Inferior parietal cortex (tissue), 1 donor: Measurements from ENCODE around the gene TTLL12.

ENCODE experiments used
- DNase-seq: peaks from one replicate; pipeline ENCODE4 v3.0.0-alpha.2; 2016; ENCODE audit errors: extremely low spot score

TTLL12 gene

DNA sequence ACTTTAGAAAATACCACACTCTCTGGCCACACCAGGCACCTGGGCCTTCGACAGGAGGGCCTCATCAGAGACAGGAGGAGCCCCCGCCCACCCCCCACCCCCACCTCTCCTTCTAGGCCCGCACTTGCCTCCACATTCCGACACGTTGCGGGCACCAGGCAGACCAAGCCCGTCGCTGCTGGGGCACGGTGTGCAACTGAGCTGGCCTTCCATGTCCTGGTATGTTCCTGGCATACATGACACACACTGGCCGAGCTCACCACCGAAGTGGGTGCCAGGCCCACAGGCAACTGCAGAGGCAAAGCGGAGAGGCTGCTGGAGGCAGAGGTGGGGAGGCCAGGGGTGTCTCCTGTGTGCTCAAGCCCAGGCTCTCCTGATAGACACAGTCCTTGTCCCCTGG lies 27.0 kb upstream of the TTLL12 start:
- DNase-seq: no peak

DNA sequence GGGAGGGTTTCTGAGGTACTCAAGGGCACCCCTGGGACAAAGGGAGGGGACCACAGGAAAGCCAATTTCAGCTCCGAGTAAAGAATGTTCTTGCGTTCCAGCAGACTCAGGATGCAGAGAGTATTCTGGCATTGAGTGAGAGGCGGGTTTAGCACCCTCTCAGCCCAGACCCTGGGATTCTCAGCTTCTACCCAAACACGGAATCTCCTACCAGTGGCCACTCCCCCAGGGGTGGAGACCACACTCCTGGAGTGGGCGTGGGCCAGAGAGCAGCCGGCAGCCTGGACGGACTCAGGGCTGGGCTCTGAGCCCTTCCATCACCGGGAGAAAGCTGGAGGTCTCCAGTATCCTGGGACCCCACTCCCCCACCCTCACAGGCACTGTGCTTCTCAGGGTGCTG lies 26.1 kb upstream of the TTLL12 start:
- DNase-seq: no peak

- no peak for DNase-seq
Measured at GRCh38 chr22:43212434-43212952, 25.6 kb upstream of the TTLL12 start.

- DNase-seq: no peak
Measured at GRCh38 chr22:43211941-43212433, 25.1 kb upstream of the TTLL12 start.

- no peak for DNase-seq
Measured at GRCh38 chr22:43210631-43211515, 23.9 kb upstream of the TTLL12 start.

GRCh38 chr22:43209971-43210370 lies 23.0 kb upstream of the TTLL12 start:
- no peak for DNase-seq

DNA sequence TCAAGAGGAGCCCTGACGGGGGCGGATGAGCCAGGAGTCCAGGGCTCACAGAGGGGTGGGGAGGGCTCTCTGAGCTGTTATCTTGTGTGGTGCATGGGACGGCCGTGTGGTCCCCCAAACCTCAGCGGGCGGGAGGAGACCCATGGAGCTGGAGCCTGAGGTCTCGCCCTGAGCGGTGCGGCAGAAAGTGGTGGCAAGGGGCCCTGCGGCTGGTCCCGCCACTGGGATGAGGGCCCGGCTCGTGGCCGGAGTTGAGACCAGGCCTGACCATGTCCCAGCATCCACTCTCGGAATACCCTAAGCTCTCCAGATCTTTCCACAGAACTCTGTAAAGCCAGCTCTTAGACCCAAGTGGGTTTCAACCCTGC lies 22.6 kb upstream of the TTLL12 start:
- no peak for DNase-seq

DNA sequence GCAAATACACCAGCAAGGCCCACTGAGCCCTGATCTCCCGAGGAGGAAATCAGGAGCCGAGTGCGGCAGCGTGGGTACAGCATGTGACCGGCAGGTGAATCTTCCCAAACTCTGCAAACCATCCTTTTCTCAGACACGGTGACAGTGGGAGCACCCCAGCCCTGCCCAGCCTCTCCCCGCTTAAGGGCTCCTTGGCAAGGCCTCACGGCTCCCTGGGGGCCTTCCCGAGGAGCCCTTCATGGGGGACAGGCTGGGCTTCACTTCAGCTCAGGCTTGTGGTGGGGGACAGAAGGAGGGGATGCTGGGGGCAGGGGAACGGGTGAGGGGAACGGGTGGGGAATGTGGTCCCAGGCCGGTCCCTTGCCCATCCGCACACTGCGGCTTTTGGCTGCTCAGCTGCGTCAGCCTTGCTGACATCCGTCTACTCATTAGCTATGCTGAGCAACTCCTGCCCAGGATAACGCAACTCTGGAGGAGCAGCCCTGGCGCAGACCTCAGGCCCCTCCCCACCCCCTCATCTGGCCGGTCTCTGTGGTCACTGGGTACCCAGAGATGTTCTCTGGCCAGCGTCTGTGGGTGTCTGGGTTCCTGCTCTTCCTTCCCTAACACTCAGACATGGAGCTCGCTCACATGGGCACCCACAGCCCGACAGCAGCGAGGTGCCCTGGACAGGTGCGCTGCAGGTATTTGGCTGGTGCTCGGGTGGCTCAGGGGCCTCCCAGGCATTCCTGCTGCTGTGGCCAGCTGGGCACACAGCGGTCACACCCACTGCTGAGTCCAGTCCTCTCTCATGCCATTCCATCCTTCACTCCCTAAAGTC lies 22.0 kb upstream of the TTLL12 start:
- DNase-seq: no peak

GRCh38 chr22:43207849-43208702 lies 21.1 kb upstream of the TTLL12 start:
- no peak for DNase-seq

GRCh38 chr22:43207386-43207785 lies 20.5 kb upstream of the TTLL12 start:
- DNase-seq: no peak

GRCh38 chr22:43206509-43207161 lies 19.7 kb upstream of the TTLL12 start:
- DNase-seq: no peak

- no peak for DNase-seq
Measured at GRCh38 chr22:43205748-43206508, 19.0 kb upstream of the TTLL12 start.

GRCh38 chr22:43205261-43205691 lies 18.3 kb upstream of the TTLL12 start:
- no peak for DNase-seq

DNA sequence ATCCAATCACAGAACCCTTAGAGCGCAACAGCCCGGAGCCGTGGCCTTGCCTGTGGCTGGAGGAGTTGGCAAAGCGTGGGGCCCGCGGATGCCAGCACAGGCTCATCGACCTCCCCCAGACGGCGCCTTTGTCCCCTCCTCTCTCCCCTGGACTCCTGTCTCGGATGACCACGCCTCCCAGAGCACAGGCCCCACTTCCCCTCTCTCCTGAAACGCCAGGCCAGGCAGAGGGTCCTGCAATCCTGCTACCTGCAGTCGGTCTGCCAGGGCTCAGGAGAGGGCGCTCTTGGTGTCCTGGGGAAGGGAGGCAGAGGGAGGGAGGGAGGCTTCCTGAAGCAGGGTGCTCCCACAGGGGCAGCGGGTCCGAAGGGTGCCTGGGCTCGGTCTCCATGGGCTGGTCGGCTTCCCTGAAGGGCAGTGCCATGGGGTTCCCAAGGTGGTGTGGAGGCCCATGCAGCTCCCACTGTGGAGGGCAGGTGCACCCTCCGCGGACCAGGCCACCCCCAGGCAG lies 16.6 kb upstream of the TTLL12 start:
- DNase-seq: no peak

- no peak for DNase-seq
Measured at GRCh38 chr22:43202756-43203410, 15.9 kb upstream of the TTLL12 start.

DNA sequence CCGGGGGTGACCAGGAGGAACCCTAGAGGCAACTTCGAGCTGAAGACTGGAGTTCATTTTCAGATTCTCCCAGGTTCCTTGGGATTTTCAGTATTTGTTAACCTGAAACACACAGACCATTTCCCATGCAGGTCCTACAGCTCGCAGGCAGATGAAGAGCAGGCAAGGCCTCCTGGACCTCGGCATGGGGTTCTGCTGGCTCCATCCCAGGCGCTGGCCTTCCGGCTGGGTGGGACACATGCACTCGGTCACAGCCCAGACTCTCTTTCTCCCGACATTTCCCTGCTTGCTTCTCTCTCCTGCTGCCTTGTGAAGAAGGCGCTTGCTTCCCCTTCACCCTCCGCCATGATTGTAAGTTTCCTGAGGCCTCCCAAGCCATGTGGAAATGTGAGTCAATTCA lies 15.4 kb upstream of the TTLL12 start:
- no peak for DNase-seq

DNA sequence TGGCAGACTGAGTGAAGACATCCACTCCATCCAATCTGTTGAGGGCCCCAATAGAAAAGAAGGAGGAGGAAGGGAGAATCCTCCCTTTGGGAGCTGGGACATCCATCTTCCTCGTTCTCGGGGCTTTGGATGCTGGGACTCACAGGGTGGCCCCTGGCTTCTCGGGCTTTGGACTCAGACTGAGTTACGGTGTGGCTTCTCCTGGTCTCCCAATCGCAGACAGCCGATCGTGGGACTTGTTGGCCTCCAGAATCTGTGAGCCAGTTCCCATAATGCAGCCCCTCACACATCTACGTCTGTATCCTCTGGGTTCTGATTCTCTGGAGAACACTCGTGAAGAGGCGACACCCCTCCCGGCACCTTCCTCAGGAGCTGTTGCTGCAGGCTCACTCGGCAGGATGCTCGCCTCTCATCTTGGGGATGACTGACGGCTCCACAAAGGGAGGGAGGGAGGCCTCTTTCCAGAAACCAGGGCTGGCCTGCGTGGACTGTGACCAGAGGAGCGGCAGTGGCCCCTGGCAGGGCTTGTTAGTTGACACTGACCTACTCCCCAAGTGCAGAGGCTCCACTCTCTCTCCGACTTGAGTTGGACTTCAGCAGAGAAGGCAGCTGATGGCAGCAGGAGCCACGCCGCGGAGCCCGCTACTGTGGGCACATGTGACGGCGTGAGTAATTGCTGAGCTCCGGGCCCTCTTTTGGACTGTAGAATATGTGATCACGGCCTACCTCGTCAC lies 14.7 kb upstream of the TTLL12 start:
- no peak for DNase-seq

DNA sequence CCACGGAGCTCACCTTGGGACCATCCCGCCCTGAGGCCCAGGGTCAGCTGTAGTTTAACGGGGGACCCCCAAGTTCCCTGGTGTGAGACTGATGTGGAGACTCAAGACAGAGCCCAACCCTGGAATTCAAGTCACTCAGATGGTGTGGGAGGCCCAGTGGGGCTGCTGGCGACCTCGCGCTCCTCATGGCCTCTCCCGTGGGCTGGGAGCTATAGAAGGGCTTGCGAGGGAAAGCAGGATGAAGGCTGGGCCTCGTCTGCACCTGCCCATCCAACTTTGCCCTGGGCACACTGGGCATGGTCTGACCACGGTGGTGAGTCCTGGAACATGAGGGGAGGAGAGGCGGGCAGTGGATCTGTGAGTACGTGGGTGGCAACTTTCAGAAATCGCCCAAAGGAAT lies 13.6 kb upstream of the TTLL12 start:
- DNase-seq: no peak

DNA sequence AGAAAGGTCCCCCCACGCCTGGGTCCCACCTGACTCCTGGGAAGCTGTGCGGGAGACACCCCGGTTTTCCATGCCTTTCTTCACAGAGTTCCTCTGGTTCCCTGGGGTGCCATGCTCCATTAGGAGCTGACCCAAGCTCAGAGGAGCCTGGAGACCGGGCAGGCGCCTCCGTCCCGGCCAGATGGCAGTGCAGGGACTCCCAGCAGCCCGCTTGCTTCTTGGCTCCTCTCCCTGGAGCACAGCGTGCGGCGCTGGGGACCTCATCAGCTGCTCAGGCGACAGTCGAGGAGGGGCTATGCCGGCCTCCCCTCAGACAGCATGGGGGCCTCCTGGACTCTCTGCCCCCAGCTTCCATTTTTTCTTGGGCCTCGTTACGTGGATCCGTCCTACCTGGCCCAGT lies 13.1 kb upstream of the TTLL12 start:
- no peak for DNase-seq
